Upper lobe of left lung (tissue), 6 donors: ENCODE measurements around the gene AIF1. TPM values are rescaled to one million over a fixed set of nuclear protein-coding genes. Genes with fewer than 3 reads are reported as not detected.
"Not testable (repeated sequence)": the region's sequence is repeated elsewhere in the genome, so short reads cannot be mapped to it uniquely, and the experiment has no call there.

Experiments
- ATAC-seq, 2 donors: fragments of 200-7000 bp; cut with Tn5 transposase; one replicate each; pipeline ENCODE4 v1.9.1; 2022; ENCODE audit warnings: mild to moderate bottlenecking in 2 of 2, moderate library complexity in 2 of 2; ENCODE audit not compliant: low FRiP score in 2 of 2
- DNase-seq, 2 donors: peaks; one replicate each; pipeline ENCODE4 v3.0.0-alpha.2; 2019 to 2020
- H3K27ac ChIP-seq, 4 donors: fragments of 200-600 bp; sonication (generic); one replicate each; pipeline ENCODE4 v1.5.1; 2016 to 2019
- H3K27me3 ChIP-seq, 4 donors: fragments of 200-600 bp; sonication (generic); one replicate each; pipeline ENCODE4 v1.5.1; 2017 to 2019
- H3K36me3 ChIP-seq, 4 donors: fragments of 200-600 bp; sonication (generic); one replicate each; pipeline ENCODE4 v1.5.1; 2016 to 2019
- H3K4me1 ChIP-seq, 4 donors: fragments of 200-600 bp; sonication (generic); one replicate each; pipeline ENCODE4 v1.5.1; 2018 to 2019
- H3K4me3 ChIP-seq, 4 donors: fragments of 200-600 bp; sonication (generic); one replicate each; pipeline ENCODE4 v1.5.1; 2017 to 2019; ENCODE audit warnings: mild to moderate bottlenecking in 2 of 4, moderate library complexity in 1 of 4
- H3K9me3 ChIP-seq, 4 donors: fragments of 200-600 bp; sonication (generic); one replicate each; pipeline ENCODE4 v1.5.1; 2018 to 2019
- EP300 ChIP-seq, 4 donors: sonication (generic); formaldehyde crosslinking; IDR thresholded peaks; one replicate each; pipeline ENCODE4 v1.5.1; 2017; ENCODE audit warnings: antibody characterized with exemption in 4 of 4, control low read depth in 2 of 4
- POLR2A ChIP-seq, 4 donors: fragments of 450-650 bp; IDR thresholded peaks; one replicate each; pipeline ENCODE4 v1.5.1; 2016 to 2017; ENCODE audit warnings: antibody characterized with exemption in 4 of 4, mild to moderate bottlenecking in 2 of 4
- POLR2AphosphoS5 ChIP-seq, 2 donors: sonication (generic); formaldehyde crosslinking; IDR thresholded peaks; one replicate each; pipeline ENCODE4 v1.5.1; 2017; ENCODE audit warnings: antibody characterized with exemption in 2 of 2
- WGBS, 2 donors: methylation state at CpG; one replicate each; pipeline ENCODE4 v1.1.5; 2017 to 2018; 5-methylcytosine and 5-hydroxymethylcytosine counted together
- total RNA-seq, 6 donors: library from RNA; depleted of rRNA in 4 of 6; stranded (reverse); fragments of >200 nt in 4 of 6; gene quantifications; one replicate each; pipeline versions ENCODE4 v1.1.0 to v1.2.1, GENCODE V29; 2016 to 2021
- TF ChIP-seq, protein P1 (sequence below), 6 experiments: fragments of 450-650 bp in 4 of 6; fragments of 200-600 bp in 2 of 6; sonication (generic) in 2 of 6; IDR thresholded peaks; one replicate each; pipeline ENCODE4 v1.5.1; 2016 to 2019; ENCODE audit warnings: antibody characterized with exemption in 6 of 6
- donor health status: DM: no; HTN: no; CAD: no; lungs with moderate emphysema.
- donor health status: DM: no; HTN: yes; CAD: no; lungs with severe emphysema.

Gene AIF1
- total RNA-seq, 6 donors from 2014 or later = 18.5 to 106 (median 79.7) TPM

DNA sequence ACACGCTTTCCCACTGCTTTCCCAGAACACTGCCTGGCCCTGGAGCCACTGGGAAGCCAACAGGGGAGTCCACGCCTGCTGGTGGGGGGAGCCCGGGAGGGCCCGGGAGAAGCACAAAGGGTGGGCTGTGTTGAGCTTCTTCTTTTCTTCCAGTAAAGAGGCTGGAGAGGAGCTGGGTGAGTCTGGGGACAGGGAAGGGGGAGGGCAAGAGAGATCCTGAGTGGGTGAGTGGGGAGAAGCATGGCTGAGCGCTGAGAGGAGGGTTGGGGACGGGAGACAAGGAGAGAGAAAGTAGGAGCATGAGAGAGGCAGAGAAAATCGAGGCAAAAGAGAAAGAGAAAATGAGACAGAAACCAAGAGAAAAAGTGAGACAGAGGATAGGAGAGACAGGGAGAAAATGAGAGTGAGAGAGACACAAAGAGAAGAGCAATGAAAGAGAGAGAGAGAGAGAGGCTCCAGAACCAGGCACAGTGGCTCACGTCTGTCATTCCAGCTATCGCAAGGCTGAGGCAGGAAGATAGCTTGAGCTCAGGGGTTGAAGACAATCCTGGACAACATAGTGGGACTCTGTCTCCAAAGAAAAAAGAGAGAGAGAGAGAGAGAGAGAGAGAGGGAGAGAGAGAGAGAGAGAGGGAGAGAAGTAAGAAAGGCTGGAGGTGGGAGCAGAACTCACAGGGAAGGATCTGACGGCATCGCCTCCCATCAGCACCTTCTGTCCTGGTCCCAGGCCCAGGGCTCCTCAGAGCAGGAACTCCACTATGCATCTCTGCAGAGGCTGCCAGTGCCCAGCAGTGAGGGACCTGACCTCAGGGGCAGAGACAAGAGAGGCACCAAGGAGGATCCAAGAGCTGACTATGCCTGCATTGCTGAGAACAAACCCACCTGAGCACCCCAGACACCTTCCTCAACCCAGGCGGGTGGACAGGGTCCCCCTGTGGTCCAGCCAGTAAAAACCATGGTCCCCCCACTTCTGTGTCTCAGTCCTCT is 26.9 kb upstream of the AIF1 start:
- TF ChIP-seq, protein P1, sequence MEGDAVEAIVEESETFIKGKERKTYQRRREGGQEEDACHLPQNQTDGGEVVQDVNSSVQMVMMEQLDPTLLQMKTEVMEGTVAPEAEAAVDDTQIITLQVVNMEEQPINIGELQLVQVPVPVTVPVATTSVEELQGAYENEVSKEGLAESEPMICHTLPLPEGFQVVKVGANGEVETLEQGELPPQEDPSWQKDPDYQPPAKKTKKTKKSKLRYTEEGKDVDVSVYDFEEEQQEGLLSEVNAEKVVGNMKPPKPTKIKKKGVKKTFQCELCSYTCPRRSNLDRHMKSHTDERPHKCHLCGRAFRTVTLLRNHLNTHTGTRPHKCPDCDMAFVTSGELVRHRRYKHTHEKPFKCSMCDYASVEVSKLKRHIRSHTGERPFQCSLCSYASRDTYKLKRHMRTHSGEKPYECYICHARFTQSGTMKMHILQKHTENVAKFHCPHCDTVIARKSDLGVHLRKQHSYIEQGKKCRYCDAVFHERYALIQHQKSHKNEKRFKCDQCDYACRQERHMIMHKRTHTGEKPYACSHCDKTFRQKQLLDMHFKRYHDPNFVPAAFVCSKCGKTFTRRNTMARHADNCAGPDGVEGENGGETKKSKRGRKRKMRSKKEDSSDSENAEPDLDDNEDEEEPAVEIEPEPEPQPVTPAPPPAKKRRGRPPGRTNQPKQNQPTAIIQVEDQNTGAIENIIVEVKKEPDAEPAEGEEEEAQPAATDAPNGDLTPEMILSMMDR (IDR thresholded peaks at IDR 0.05) = no peak
- TF ChIP-seq POLR2AphosphoS5 (IDR thresholded peaks at IDR 0.05) (no peak), EP300 (IDR thresholded peaks at IDR 0.05) (no peak), POLR2A (IDR thresholded peaks at IDR 0.05) (no peak)
- H3K27me3 ChIP-seq = no peaks in the 10 kb centered on the region
- no peaks in the 10 kb centered on the region for H3K36me3 ChIP-seq
- peaks cover 8 to 32% (median 18%) of the 10 kb centered on the region in 4 donors for H3K4me1 ChIP-seq
- ATAC-seq (no peak), DNase-seq (no peak)
- peak overlapping the region in 3 of 4 donors; percentile 9 to 34 (median 22) for H3K4me3 ChIP-seq
- peak overlapping the region; percentile 43 to 84 (median 66) for H3K27ac ChIP-seq
- no peaks in the 10 kb centered on the region for H3K9me3 ChIP-seq
- 59 to 64% methylated on average over 11 to 12 of the region's 12 CpGs for WGBS, 2 donors

DNA sequence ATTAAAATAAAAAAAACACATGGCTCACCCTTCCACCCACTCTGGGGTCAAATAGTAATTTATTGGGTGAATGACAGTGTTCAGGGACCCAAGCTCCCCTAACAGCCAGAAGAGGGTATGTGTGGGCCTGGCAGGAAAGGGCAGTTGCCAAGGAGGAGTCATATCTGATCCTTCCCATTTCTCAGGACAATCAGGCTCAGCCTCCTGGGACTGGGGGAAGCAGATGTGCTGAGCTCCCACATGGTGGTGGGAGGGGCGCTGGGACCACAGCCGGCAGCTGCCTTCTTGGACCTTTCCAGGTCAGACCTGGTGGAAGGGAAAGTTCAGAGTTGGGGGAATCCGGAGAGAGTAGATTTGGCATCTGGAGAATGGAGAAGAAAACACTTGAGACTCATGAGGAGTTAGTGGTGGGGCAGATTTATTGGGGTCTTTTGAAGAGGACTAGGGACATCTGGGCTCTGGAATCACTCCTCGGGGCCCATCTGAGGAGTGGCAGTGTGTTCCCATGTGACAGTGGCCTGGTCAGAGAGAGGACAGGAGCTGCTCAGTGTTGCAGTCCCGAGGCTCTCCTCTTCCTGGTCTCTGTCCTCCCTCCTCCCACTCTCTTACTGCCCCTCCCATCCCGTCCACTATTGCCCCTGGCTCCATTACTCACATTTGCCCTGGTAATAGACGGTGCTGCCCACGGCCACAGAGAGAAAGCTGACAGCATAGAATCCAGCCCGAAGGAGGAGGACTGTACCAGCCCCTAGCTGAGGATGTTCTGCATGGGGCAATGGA is 26.0 kb upstream of the AIF1 start:
- TF ChIP-seq EP300 (IDR thresholded peaks at IDR 0.05) (no peak), POLR2A (IDR thresholded peaks at IDR 0.05) (no peak), POLR2AphosphoS5 (IDR thresholded peaks at IDR 0.05) (no peak)
- TF ChIP-seq, protein P1 (IDR thresholded peaks at IDR 0.05) = no peak
- no peak for ATAC-seq
- no peak for DNase-seq
- H3K27ac ChIP-seq = no peak overlapping the region
- no peaks in the 10 kb centered on the region for H3K27me3 ChIP-seq
- H3K4me1 ChIP-seq = peaks cover 8 to 32% (median 18%) of the 10 kb centered on the region in 4 donors
- H3K9me3 ChIP-seq = no peaks in the 10 kb centered on the region
- WGBS, 2 donors = 47 to 55% methylated on average over 9 of the region's 9 CpGs
- no peaks in the 10 kb centered on the region for H3K36me3 ChIP-seq
- no peak overlapping the region for H3K4me3 ChIP-seq

DNA sequence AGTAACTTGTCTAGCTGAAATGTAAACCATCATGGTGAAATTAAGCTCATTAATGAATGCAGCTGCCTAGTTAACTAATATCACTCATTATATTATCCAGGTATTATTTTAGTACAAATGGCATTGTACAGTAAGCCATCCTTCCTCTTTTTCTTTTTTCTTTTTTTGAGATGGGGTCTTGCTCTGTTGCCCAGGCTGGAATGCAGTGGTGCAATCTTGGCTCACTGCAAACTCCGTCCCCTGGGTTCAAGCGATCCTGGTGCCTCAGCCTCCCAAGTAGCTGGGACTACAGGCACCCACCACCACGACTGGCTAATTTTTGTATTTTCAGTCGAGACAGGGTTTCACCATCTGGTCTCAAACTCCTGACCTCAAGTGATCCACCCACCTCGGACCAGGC is 24.3 kb upstream of the AIF1 start:
- H3K27ac ChIP-seq, H3K9me3 ChIP-seq, H3K27me3 ChIP-seq, H3K36me3 ChIP-seq, DNase-seq, ATAC-seq, H3K4me3 ChIP-seq: not testable (repeated sequence)
- WGBS, 2 donors = 81 to 90% methylated on average over 5 of the region's 5 CpGs
- H3K4me1 ChIP-seq = peaks cover 3 to 26% (median 12%) of the 10 kb centered on the region in 4 donors

DNA sequence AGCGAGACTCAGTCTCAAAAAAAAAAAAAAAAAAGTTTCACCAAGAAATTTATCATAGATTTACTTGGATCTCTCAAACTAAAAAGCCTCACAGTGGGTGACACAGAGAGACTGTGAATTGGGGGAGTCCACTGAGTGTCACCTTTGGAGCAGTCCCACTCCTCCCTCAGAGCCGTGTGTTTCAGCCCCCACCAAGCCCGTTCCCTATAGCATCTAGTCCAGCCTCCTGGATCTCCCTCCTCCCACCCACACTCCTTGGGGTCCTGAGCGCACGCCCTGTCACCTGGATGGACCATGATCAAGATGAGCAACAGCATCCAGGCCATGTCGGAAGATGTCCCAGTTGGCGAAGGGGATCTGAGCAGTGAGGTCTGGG is 22.6 kb upstream of the AIF1 start:
- Histone ChIP-seq H3K9me3 (no peaks in the 10 kb centered on the region), H3K4me1 (peaks cover 0 to 11% (median 2%) of the 10 kb centered on the region in 4 donors), H3K27ac (peak overlapping the region in 2 of 4 donors; percentile 12 to 33), H3K4me3 (no peak overlapping the region), H3K36me3 (no peaks in the 10 kb centered on the region), H3K27me3 (no peaks in the 10 kb centered on the region)
- no peak for ATAC-seq
- no peak for TF ChIP-seq EP300 (IDR thresholded peaks at IDR 0.05)
- TF ChIP-seq POLR2AphosphoS5 (IDR thresholded peaks at IDR 0.05) = no peak
- TF ChIP-seq, protein P1 (IDR thresholded peaks at IDR 0.05) = no peak
- no peak for TF ChIP-seq POLR2A (IDR thresholded peaks at IDR 0.05)
- WGBS, 2 donors = 88 to 90% methylated on average over 7 of the region's 7 CpGs
- DNase-seq = no peak

DNA sequence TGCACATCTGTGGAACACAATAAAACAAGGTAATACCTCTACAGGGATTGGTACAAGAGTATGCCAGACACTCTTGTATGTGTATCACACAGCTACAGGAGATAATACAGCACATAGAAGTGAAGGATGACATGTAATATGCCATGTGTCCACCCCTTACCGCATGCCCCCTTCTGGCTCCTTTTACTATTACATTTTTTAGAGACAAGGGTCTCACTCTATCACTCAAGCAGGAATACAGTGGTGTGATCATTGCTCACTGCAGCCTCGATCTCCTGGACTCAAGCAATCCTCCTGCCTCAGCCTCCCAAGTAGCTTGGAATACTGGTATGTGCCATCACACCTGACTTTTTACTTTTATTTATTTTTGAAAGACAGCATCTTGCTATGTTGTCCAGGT is 18.0 kb upstream of the AIF1 start:
- DNase-seq = no peak
- WGBS, 2 donors = 24% methylated on average over 2 of the region's 2 CpGs
- TF ChIP-seq, protein P1 (IDR thresholded peaks at IDR 0.05) = peak; percentile 17 to 61 (median 52)
- TF ChIP-seq EP300 (IDR thresholded peaks at IDR 0.05) = no peak
- TF ChIP-seq POLR2AphosphoS5 (IDR thresholded peaks at IDR 0.05) = no peak

More for the DNA sequence above, 18.0 kb upstream of the AIF1 start:
- Histone ChIP-seq H3K4me1 (peaks cover 0 to 5% (median 1%) of the 10 kb centered on the region in 4 donors), H3K4me3 (no peak overlapping the region), H3K9me3 (no peaks in the 10 kb centered on the region), H3K36me3 (no peaks in the 10 kb centered on the region), H3K27ac (no peak overlapping the region), H3K27me3 (no peaks in the 10 kb centered on the region)
- peak; percentile 63 to 75 for ATAC-seq
